Activated gamma-delta T cell treated with anti-CD3 and anti-CD28 coated beads, Interleukin-2, amount 50 U/mL, for 16 hours (primary cell): Measurements from ENCODE around the gene UBAC2.

Source experiments
- DNase-seq: peaks from one replicate; pipeline ENCODE4 v3.0.0-alpha.2; 2020; ENCODE audit warnings: low read depth

The UBAC2 gene

DNA sequence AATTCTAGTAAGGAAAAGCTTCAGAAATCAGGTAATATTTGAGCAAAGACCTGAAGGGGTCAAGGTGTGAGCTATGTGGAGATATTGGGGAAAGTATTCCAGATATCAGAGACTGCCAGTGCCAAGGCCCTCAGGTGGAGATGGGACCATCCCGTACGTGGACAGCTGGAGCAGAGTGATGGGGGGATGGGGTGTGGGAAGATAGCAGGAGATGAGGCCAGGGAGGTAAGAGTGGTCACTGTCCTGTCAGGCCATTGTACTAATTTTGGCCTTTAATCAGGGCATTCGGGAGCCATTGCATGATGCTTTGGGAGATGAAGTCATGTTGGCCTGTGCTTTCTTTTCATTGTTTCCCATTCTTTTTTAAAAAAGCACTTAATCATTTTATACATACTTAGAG, 70.6 kb downstream of the UBAC2 start:
- DNase-seq: no peak

DNA sequence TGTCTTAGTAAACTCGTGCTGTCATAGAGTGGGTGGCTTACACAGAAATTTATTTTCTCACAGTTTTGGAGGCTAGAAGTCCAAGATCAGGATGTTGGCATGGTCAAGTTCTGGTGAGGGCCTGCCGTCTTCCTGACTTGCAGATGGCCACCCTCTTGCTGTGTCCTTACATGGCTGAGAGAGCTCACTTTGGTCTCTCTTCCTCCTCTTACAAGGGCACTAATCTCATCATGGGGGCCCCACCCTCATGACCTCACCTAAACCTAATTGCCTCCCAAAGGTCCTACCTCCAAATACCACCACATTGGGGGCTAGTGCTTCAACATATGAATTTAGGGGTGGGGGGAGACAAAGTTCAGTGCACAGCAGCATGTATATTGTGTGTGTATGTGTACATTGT, 71.8 kb downstream of the UBAC2 start:
- no peak for DNase-seq

- DNase-seq: no peak
These were observed 72.5 kb downstream of the UBAC2 start for GRCh38 chr13:99273128-99273527.

DNA sequence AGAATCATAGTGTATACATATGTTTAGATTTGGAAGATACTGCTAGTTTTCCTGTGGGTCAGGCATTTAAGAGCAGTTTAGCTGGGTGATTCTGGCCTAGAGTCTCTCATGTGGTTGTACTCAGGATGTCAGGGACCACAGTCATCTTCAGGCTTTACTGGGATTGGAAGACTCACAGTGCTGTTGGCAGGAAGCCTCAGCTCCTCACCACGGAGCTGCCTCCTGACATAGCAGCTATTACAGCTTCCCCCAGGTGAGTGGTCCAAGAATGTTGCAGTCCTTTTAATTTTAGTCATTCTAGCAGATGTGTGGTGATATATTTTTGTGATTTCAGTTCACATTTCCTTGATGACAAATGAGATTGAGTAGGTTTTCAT, 74.4 kb downstream of the UBAC2 start:
- DNase-seq: no peak

DNA sequence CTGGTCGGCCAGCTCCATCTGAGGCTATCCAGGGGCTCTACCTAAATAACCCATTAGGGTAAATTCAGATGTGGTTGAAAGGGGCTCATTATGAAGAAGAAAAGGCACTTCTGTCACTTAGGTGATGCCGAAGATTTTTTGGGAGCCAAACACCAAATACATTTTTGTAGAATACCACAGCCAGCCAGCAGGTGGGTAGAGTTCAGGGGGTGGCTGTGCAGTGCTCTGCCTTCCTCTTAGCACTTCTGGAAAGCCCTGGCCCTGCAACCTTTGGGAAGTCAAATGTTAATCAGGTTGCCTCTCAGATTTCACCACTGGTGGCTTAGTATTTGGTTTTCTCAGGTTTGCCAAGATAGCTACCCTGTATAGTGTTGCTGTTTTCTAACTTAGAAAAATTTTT, 76.1 kb downstream of the UBAC2 start:
- no peak for DNase-seq

DNA sequence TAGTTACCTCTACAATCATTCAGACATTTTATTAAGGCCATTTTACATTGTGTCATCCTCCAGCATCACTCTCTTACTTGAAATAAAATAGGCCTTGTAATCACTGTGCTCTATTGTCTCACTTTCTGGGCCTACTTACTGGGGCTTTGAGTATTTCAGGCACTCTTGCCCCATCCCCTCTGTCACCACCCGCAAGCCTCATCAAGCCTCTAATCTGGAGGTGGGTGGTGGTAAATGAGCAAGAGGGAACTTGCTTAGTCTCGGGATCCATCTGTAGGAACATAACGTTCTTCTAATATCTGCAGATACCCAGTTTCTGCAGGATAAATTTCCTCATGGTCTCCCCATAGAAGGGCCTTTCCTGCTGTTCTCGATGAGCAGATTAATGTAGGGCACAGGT, 77.0 kb downstream of the UBAC2 start:
- DNase-seq: no peak

- no peak for DNase-seq
These were observed 77.5 kb downstream of the UBAC2 start for GRCh38 chr13:99278200-99278599.

DNA sequence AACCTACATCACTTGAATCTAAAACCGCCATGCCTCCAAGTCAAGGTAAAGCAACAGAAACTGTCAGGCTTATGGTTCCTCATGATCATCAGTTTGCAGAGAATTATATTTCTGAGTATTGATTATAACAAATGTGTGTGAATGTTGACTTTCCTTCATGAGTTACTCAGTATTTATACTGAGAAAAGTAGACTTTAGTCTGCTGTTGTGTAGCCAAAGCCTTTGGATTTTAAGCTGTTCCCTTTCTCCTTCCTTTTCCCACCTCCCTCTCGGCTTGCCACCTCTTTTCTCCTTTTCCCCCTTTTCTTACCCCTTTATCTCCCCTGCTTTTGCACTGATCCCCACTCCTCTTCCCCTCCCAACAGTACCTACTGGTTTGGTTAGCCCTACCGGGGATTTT, 78.2 kb downstream of the UBAC2 start:
- no peak for DNase-seq

GRCh38 chr13:99279637-99280036, 79.0 kb downstream of the UBAC2 start:
- DNase-seq: no peak

DNA sequence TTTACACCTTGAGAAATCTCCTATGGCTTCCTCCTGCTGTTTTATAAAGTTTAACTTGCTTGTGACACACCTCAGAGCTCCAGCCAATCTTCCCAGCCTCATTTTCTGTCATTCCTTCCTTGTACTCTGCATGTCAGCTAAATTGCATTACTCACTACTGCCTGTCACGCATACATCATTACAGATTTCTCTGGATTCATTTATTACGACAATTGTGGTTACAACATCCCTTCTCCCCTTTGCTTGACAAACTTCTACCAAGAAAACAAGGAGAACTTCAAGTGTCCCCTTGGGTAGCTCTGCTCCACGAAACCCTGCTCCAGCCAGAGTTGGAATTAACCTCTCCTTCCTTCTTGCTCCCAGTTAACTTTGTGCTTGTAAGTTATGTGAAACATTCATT, 79.5 kb downstream of the UBAC2 start:
- DNase-seq: no peak

- no peak for DNase-seq
These were observed 81.2 kb downstream of the UBAC2 start for GRCh38 chr13:99281811-99282263.

- no peak for DNase-seq
These were observed 81.9 kb downstream of the UBAC2 start for GRCh38 chr13:99282264-99283231.

DNA sequence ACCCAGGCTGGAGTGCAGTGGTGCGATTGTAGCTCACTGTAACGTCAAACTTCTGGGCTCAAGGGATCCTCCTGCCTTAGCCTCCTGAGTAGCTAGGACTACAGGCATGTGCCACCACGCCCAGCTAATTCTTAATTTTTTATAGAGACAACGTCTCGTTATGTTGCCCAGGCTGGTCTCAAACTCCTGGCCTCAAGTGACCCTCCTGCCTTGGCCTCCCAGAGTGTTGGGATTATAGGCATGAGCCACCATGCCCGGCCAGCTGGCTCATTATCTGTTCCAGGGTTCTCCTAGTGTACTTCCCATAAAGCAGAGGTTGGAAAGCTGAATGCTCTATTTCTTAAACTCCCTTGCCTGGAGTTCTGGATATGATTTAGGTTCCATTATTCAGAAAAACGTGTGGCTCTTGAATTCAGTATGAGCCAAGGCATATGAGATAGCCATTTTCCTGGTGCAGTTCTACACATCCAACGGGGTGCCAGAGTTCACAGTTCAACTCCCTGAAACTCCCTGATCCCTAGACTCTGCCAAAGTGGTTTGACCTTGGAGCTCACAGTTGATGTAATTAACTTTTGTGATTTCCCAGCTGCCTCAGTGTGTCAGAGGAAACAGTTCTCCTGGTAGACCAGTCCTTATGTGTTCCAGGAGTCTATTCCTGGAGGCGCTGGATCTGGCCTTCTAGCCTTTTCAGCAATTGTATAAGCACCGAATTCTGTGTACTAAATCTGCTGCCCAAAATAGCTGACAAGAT, 85.0 kb downstream of the UBAC2 start:
- DNase-seq: no peak

DNA sequence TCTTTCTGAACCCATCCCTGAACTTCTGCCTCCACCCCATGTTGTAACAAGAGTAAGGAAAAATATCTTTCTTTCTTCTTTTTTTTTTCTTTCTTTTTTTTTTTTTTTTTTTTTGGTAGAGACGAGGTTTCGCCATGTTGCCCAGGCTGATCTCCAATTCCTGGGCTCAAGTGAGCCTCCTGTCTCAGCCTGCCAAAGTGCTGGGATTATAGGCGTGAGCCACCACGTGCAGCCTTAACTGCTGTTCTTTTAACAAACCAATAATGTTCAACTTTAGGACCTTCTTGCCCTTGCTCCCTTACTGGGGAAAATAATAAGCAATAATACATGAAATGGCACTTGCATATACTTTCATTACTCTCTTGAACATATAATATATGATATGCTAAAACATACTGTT, 86.9 kb downstream of the UBAC2 start:
- DNase-seq: no peak

DNA sequence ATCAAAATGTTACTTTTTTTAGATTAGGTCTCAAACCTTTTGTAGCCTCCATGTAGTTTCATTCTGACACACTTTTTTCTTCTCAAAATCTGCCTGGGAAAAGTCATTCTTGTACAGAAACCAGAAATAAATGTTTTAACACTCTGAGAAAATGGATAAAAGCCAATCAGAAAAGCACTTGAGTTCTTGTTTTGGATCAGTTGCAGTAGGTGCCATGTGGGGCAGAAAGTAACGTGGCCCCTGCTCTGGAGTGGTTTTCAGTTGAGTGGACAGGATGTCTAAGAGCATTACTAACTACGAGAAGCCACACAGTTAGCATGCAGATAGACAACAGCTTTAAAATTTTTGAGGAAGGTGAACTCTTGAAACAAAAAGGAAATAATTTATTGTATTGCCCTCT, 87.4 kb downstream of the UBAC2 start:
- no peak for DNase-seq

DNA sequence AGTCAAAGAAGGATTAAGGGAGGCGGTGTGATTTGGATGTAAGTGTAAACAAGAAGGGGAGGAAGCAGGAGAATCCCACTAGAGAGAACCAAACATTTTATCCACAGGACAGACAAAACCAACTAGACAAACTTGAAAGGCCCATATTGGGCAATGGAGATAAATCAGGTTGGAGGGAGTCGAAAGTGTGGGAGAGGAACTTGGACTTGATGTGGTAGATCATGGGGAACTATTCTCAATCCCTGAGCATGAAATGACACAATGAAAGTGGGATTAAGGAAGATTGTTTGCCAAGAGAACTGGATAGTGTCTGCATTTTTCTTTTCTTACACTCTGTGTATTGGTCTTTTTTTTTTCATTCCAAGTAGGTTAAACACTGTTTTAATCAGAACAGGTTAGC, 88.6 kb downstream of the UBAC2 start:
- DNase-seq: no peak

DNA sequence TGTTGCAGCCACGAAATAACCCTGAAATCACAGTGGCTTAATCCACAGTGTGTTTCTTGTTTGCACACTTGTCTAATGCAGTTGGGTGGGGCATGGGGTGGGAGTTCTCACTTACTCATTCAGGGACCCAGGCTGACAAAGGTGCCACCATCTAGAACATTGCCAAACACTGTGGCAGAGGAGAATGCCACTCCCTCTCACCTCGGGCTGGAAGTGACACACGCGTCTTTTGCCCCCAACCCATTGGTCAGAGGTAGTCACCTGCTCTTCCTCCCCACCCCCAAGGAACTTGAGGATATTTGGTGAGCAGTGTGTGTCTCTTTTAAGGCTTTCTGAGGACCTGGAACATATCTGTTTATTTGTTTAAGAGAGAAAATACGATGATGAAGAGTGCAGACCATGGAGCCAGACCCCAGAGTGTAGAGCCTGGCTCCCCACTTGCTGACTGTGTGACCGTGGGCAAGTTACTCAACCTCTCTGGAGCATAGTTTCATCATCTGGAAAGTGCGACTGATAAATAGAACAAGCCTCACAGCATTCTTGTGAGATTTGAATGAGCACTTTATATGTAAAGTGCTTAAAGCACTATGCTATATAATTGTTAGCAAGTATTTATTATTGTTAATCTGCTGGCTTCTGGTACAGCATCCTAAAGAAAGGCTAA, 89.2 kb downstream of the UBAC2 start:
- DNase-seq: peak; percentile 46

DNA sequence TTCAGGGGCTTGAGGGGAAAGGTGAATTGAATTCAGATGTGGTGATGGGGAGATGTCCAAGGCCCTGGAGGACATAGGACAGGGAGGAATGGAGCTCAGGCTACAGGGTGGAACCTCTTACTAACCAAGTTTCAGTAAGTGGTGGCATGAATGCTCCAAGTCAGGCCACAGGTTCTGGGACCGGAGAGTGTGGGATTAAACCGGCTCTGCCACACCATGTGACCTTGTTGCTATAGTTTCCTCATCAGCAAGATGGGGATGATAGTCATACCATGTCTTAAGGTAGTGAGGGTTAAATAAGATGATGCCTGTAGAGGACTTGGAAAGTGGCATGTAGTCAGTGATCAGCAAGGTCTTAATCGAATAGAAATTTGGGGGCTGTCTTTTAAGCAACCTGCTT, 90.2 kb downstream of the UBAC2 start:
- DNase-seq: no peak

DNA sequence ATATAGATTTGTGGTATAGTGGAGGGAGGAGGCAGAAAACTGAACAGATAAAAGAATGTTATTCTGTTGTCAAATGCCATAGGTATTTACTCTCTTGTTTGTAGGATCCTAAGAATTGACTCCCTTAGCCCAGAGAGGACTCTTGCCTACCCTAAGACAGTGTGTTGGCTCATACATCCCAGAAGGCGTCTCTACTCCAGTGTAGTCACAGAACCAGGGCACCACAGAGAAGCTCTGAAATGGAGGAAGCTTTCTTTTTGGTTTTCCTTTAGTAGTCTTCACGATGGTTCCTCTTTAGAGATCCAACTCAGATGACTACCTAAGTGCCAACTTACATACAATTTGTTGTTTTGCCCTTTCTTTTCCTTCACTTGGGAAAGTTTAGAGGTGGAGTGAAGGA, 92.5 kb downstream of the UBAC2 start:
- no peak for DNase-seq

DNA sequence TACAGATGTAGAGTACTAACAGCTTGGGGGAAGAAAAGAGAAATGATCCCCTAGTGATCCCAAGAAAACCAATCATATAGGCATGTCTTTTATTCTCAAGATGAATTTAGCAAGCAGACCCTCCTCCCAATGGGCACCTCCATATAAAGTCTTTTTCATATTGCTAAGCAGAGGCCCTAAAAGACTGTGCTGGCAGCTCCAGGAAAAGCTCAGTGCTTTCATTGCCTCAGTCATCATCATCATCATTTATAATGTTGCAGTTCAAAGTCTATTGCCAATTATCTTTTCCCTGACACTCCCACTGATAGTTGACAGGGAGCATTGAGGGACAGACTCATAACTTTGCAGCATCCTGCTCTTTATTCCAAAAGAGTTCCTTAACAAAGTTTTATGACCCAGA, 93.5 kb downstream of the UBAC2 start:
- no peak for DNase-seq

DNA sequence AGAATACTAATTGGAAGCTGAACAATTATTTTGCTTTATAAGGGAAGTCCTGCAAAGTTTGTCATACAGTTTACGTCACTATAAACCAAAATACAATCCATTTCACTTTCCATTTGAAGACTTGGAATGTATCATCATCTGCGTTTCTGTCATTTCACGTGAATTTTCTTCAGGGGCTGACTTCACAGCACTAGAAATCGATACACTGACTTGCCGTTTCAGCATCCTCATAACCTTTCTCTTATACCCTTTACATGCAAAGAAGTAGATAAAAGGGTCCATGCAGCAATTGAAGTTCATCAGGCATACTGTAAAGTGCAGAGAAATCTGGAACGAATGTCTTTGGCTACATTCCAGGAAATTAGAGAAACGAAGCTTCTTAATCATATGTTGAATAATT, 94.3 kb downstream of the UBAC2 start:
- DNase-seq: no peak

GRCh38 chr13:99295488-99296252, 95.0 kb downstream of the UBAC2 start:
- DNase-seq: no peak
